Measurements from ENCODE around the gene ZMIZ1. TPM values are rescaled to one million over a fixed set of nuclear protein-coding genes. Genes with fewer than 3 reads are reported as not detected.

ZMIZ1 gene
- polyA plus RNA-seq, 1 experiment: 13.0 TPM

DNA sequence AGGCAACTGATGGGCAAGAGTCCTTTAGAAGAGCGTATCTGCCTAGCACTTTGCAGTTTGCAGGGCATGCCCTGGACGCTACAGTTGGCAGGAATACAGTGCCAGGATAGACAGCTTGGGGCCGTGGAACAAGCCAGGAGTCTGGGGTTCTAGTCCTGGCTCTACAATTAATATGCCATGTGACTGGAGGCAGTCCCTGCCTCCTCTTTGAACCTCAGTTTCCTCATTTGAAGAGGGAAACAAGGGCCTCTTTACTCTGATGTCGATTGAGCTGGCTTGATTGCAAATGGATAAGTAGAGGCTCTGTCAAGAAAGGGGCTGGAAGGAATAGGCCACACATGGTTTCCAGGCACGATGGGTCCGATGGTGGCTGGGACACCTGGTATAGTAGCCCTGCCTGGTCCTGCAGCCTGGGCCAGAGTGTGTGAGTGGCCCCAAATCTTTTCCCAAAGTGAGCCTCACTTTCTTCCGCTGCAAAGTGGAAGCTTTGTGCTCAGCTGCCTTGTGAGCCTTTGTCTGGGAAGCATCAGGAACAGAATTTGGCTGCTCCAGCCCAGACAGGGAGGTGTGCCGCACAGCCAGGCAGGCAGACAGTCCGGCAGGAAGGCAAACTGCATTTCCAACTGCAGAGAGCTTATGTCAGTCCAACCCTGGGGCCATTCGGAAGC, 167.1 kb downstream of the ZMIZ1 start:
- POLR2A ChIA-PET: no interaction called here
- CTCF ChIA-PET: interaction anchor here (0.9 to 1.4 kb wide), 2 partner anchors 13 to 41 kb away, joined by 3 read pairs; no protein-coding TSS in a partner anchor
- no peak for TF ChIP-seq CTCF (IDR thresholded peaks at IDR 0.05; ENCODE audit: insufficient read depth, low read depth, low read length)

DNA sequence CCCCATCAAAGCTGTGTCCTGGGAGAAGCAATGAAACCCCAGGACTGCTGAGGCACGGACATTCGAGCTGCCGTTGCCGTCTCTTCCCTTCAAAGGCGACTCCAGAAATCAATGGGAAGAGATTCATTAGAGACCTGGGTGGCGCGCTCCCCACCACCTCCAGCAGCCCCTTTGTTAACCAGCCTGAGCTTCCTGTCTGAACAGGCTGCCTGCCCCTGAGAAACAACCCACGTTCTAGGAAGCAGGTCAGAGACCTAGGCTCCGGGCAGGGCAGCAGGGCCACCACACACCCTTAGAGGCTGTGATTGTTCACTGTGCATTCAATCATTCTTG, 167.6 kb downstream of the ZMIZ1 start:
- no peak for DNase-seq (ENCODE audit: low read depth)
- ChIA-PET POLR2A (no interaction called here), CTCF (interaction anchor here (0.9 to 1.4 kb wide), 2 partner anchors 13 to 41 kb away, joined by 3 read pairs; no protein-coding TSS in a partner anchor)
- Histone ChIP-seq H3K4me3 (ENCODE audit: low read depth, low read length) (no peak overlapping the region), H3K27me3 (ENCODE audit: control insufficient read depth, insufficient read depth, low read length) (no peaks in the 10 kb centered on the region), H3K36me3 (ENCODE audit: control insufficient read depth, insufficient read depth, low read length) (peaks cover 19% of the 10 kb centered on the region)
- TF ChIP-seq CTCF (IDR thresholded peaks at IDR 0.05; ENCODE audit: insufficient read depth, low read depth, low read length): no peak

More for the DNA sequence above, 167.1 kb downstream of the ZMIZ1 start:
- DNase-seq (ENCODE audit: low read depth): no peak
- Histone ChIP-seq H3K27me3 (ENCODE audit: control insufficient read depth, insufficient read depth, low read length) (no peaks in the 10 kb centered on the region), H3K36me3 (ENCODE audit: control insufficient read depth, insufficient read depth, low read length) (peaks cover 17% of the 10 kb centered on the region), H3K4me3 (ENCODE audit: low read depth, low read length) (no peak overlapping the region)

DNA sequence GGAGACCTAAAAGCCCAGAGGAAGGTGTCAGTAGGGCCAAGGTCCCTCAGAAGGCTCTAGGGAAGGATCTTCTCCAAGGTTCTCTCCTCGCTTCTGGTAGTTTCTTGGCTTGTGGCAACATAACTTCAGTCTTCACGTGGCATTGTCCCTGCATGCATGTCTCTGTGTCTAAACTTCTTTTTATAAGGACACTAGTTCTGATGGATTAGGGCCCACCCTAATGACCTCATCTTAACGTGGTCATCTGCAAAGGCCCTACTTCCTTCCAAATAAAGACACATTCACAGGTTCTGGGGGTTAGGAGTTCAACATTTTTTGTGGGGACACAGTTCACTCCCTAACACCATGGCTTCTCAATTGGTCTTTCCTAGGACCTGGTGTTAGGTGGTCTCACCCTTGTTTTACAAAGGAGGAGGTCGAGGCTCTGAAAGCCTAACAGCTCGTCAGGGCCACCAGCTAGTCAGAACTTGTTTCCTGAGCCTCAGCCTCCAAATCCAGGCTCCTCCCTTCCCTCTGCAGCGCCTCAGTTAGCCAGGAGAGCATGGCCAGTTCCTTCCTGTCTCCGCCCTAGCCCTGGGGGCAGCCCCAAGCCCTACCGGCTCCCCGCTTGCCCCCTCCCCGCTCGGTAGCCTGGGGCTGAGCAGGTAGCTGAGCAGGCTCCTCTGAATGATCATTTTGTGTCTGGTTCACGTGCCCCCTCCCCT, 168.8 kb downstream of the ZMIZ1 start:
- Histone ChIP-seq H3K36me3 (ENCODE audit: control insufficient read depth, insufficient read depth, low read length) (peaks cover 19% of the 10 kb centered on the region), H3K27me3 (ENCODE audit: control insufficient read depth, insufficient read depth, low read length) (no peaks in the 10 kb centered on the region), H3K4me3 (ENCODE audit: low read depth, low read length) (no peak overlapping the region)
- TF ChIP-seq CTCF (IDR thresholded peaks at IDR 0.05; ENCODE audit: insufficient read depth, low read depth, low read length): no peak
- ChIA-PET CTCF (no interaction called here), POLR2A (no interaction called here)
- DNase-seq (ENCODE audit: low read depth): no peak

GRCh38 chr10:79238158-79238520, 169.4 kb downstream of the ZMIZ1 start:
- CTCF ChIA-PET: interaction anchor here (1.5 kb wide), 1 partner anchor 78 kb away, joined by 3 read pairs; no protein-coding TSS in a partner anchor
- H3K27me3 ChIP-seq (ENCODE audit: control insufficient read depth, insufficient read depth, low read length): no peaks in the 10 kb centered on the region
- POLR2A ChIA-PET: no interaction called here
- H3K36me3 ChIP-seq (ENCODE audit: control insufficient read depth, insufficient read depth, low read length): peaks cover 15% of the 10 kb centered on the region
- no peak for TF ChIP-seq CTCF (IDR thresholded peaks at IDR 0.05; ENCODE audit: insufficient read depth, low read depth, low read length)
- H3K4me3 ChIP-seq (ENCODE audit: low read depth, low read length): no peak overlapping the region
- no peak for DNase-seq (ENCODE audit: low read depth)

DNA sequence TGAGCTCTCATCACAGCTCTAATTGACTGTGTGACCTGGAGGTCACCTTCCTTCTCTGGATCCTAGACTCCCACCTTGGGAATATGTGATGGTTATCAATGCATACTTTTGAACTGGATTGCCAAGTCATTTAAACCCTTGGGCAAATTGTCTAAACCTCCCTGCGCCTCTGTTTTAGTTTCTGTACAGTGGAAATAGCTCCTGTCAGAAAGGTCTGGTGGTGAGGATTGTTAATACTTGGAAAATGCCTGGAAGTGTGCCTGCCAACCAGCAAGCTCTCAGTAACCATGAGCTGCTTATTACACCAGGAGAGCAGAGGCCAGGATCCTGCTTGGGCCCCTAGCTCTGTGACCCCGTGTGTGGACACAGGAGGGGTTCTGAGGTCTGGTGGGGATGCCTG, 169.8 kb downstream of the ZMIZ1 start:
- H3K4me3 ChIP-seq (ENCODE audit: low read depth, low read length): no peak overlapping the region
- no peak for TF ChIP-seq CTCF (IDR thresholded peaks at IDR 0.05; ENCODE audit: insufficient read depth, low read depth, low read length)
- no peaks in the 10 kb centered on the region for H3K27me3 ChIP-seq (ENCODE audit: control insufficient read depth, insufficient read depth, low read length)
- ChIA-PET POLR2A (no interaction called here), CTCF (interaction anchor here (1.5 kb wide), 1 partner anchor 78 kb away, joined by 3 read pairs; no protein-coding TSS in a partner anchor)
- H3K36me3 ChIP-seq (ENCODE audit: control insufficient read depth, insufficient read depth, low read length): peaks cover 15% of the 10 kb centered on the region
- DNase-seq (ENCODE audit: low read depth): no peak
